NCI-H2029 treated with DMSO at 0.1 percent for 48 hours (cell line): ENCODE results near the gene DGCR2.
"Not testable (repeated sequence)": the region's sequence is repeated elsewhere in the genome, so short reads cannot be mapped to it uniquely, and the experiment has no call there.

ENCODE experiments used
- DNase-seq: peaks from one replicate; lab custom pipeline; 2025; lab: John Stamatoyannopoulos, UW

DGCR2 gene

GRCh38 chr22:19042285-19043120 is 79.7 kb downstream of the DGCR2 start:
- no peak for DNase-seq

DNA sequence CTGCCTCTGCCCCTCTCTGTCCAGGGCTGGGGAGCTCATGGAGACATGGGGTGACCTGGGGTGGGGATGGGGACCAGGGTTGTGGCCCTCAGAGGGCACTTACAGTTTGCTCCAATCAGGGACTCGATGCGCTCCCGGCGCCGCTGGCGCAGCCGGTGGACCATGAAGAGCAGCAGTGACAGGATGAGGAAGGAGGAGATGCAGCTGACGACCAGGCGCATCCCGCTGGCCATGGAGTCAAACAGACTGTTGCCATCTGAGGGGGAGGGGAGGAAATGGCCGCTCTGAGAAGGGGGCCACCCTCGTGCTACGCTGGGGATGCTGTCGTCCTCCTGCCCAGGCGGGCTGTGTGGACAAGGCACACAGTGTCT is 80.5 kb downstream of the DGCR2 start:
- DNase-seq, result no peak

- DNase-seq, result no peak
Observed at GRCh38 chr22:19040888-19041703, 81.1 kb downstream of the DGCR2 start.

DNA sequence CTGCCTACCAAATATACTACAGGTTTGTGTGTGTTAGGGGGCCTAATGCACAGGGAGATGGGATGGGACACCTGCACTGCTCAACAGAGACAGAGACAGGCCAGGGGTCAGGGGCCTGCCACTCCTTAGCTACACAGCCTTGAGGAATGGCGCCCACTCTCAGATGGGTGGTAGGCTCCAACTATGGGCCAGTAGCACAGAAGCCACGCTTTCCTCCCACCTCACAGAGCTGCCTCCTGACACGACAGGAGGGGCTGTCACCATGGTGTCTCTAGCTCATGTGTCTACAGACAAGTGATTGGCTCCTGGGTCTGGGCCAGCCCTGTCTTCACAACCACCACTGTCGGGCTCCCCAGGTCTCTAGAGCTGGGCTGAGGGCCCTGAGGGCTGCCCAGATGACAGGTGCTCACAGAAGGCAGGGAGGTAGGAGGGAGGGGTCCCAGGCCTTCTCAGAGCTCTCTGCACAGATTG is 81.8 kb downstream of the DGCR2 start:
- no peak for DNase-seq

- no peak for DNase-seq
Observed at GRCh38 chr22:19039796-19040280, 82.4 kb downstream of the DGCR2 start.

DNA sequence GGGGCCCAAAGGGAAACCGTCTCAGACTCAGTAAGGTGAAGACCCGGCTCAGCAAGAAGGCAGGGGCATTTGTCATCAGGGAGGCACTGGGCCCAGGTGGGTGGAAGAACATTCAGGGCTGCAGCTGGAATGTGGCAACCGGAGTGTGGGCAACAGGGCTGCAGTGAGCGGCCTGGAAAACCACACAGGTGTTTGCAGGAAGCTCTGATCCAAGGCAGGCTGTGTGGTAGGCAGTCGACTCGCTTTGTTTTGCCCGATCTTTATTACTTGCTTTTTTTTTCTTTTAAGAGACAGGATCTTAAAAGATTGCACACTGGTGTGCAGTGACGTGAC is 82.8 kb downstream of the DGCR2 start:
- no peak for DNase-seq

- no peak for DNase-seq
Observed at GRCh38 chr22:19038728-19039447, 83.3 kb downstream of the DGCR2 start.

DNA sequence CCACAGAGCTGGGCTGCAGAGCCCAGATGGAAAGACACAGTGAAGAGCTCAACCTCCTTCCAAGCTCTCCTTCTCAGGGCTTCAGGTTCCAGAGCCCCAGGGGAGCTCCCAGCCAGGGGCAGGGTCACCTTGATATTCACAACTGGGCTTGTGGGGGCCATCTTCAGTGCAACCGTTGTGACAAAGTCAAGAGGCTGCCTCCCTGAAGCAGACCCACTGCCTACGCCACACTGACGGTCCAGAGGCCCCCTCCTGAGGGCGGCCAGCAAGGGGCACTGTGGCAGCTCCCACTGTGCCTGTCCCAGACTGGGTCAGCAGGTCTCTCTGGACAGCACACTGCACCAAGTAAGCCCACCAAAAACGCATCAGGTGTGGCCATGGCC is 84.1 kb downstream of the DGCR2 start:
- DNase-seq, result no peak

DNA sequence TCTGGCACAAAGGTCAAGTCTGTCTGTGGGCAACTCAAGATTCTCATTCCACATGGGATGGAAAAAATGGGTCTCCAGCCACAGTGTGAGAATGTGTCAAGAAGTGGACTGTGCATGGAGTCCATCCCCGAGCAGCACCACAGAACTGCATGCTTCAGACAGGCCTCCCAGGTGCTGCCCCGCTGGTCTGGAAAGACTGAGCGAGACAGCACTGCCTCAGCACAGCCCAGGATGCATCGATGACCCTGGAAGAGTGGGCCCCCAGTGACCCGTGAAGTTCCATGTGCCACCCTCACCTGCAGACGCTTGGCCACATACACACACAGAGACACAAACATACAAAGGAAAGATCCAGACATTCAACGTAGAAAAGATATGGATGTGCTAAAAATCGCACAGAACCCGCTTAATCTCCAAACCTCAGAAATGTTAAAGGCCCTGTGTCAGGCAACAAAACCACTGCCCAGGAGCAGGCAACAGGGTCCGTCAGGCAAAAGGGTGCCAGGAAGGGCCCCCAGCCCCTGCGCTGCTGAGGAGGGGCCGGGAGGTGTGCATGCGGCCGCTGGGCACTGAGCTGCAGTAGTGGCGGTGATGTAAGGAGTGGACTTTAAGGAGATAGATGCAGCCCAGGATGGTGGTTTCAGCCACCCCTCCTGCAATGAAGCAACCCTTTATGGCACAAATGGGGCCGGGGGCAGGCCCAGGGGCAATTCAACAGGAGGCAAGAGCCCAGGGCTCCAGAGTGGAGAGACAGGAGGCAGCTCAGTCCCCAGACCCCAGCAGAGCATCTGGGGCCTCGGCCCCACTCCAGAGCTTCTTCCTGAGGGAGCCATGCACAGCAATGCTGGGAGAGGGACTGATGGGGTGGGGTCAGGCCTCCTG is 84.7 kb downstream of the DGCR2 start:
- DNase-seq, result no peak

- no peak for DNase-seq
Observed at GRCh38 chr22:19036523-19037273, 85.5 kb downstream of the DGCR2 start.

DNA sequence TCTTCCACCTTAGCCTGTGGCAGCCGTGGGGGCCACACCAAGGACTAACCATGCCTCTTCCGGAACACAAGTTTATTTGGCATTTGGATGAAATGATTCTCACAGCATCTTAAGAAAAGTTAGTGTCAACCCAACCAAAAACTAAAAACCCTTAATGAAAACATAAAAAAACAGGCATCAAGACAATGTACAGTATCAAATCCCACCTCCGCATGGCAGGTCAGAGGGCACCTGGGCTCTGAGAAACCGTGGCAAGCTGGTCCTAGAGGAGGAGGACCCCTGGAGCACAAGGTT is 86.0 kb downstream of the DGCR2 start:
- DNase-seq, result no peak

DNA sequence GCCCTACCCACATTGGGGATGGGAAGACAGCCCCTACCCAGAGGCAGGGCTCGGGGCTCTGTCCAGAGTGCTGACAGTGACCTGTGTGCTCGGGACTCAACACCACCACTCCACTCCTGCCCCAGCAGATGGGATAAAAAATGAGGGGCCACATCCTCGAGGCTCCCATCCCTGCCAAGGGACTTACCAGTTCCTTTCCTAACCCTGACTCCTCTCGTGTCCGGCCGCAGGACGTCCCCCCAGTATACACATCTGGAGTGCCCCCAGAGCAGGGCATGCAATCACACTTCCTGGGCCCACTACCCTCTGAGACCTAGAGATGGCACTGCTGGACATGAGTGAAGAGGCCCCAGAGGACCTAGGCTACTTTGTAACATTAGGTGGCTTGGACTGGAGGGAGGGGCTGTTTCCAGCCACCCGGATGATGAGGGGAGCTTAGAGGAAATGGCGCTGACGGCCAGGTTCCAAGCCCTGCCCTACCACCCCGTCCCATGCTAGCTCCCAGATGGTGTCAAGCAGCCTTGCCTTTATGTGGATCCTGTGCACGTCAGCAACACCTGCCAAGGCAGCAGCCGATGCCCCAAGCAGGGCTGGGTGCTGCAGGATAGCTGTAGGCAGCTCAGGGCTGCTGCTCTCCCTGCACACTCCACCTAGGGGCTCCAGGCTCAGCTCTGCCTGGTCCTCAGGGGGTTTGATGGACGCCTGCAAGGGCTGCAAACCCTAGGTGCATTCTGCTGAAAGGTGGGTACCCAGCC is 86.6 kb downstream of the DGCR2 start:
- DNase-seq, result no peak

GRCh38 chr22:19035126-19035473 is 87.1 kb downstream of the DGCR2 start:
- DNase-seq, result not testable (repeated sequence)

DNA sequence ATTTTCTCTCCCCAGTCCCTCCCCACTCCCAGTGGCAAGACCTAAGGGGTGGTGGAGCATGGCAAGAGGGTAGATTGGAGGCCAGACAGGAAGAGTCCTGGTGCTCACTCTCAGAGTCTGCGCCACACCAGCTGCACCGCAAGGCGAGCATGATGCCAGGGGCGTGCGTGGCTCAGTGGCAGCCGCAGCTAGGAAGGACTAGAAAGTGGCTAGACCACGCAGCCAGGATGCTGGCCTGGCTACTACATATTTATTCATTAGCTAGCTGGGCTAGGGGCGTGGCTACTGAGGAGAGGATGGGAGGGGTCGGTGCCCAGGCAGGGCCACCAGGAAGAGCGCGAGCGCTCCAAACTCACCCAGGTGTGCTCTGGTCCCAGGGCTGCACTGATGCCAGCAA is 87.5 kb downstream of the DGCR2 start:
- not testable (repeated sequence) for DNase-seq

GRCh38 chr22:19034031-19034723 is 88.0 kb downstream of the DGCR2 start:
- DNase-seq, result not testable (repeated sequence)

GRCh38 chr22:19033568-19033905 is 88.7 kb downstream of the DGCR2 start:
- not testable (repeated sequence) for DNase-seq

DNA sequence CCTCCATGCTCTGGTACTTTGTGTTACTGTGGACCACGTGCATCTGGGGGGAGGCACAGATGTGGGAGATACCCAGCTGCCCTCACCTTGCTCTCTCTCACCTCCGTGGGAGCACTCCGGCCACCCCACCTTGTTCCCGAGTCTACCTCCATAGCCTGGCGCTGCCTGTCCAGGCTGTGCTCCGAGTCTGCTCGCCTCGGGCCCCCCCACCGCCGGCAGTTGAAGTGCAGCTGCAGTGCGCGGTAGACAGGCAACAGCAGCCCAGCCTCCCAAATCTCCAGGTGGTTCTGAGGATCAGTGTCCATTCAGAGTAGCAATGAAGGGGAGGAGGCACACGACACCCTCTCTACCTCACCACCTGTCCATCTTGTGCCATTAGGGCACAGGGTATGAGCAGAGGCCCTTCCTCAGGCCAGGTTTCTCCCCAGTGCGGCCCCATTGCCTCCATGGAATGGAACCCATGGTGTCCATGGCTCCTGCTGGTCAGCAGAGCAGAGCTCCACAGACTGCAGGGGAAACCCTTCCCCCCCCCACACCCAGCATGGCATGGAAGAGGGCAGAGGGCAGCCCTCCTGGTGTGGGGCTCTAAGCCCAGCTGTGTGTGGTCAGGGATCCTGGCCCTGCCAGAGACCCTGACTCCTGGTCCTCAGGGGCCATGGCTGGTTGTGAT is 89.2 kb downstream of the DGCR2 start:
- DNase-seq, result not testable (repeated sequence)

DNA sequence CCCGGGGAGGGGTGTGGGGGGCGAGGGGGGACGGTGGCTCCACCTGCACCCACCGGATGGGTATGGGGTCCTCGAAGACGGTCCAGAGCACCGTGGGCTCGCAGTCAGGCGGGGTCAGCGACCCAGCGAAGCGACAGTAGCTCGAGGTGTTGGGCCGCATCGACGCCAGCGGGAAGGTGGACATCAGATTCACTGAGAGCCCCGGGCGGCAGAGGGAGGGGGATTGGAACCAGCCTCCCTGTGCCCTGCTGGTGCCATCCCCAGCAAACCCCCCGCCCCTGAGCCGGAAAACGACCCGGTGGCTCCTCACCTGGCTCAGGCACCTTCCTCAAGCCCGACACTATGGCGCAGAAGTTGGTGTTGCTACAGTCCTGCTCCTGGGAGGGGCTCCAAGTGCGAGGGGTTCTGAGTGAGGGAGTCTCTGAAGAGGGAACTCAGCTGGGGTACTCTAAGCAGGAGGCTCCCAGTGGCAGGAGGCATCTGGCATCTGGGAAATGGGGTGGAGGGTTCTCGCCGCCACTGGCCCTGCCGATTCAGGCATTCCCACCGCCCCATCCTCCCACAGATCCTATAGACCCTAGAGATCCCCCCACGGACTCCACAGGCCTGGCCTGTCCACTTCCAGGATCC is 89.9 kb downstream of the DGCR2 start:
- DNase-seq, result not testable (repeated sequence)

DNA sequence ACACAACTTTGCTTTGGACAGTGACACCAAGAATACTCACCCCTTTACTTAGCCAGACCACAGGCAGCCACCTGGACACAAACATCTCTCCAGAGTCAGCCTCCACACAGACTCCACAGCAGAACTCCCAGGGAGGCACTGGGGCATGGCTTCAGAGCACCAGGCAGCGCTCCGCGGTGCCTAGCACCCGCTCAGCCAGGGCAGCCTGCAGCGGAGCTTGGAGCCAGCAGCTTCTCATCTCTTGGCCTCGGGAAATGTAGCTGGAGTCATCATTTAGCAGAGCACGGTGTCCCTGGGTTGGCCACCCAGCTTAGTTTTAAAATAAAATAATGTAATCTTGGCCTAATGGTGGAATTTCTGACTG is 91.3 kb downstream of the DGCR2 start:
- DNase-seq, result not testable (repeated sequence)
